HEK293T (cell line): ENCODE results near the gene ST6GAL1.

Source experiments
- CTCF ChIA-PET: fragments of 350-600 bp; formaldehyde crosslinking; extraction: SDS; loops from one replicate; lab custom pipeline; 2021; ENCODE audit warnings: antibody characterized with exemption, inconsistent platforms; lab: Yijun Ruan, JAX
- POLR2A ChIA-PET: fragments of 350-600 bp; formaldehyde crosslinking; extraction: SDS; loops from one replicate; lab custom pipeline; 2020; ENCODE audit warnings: antibody characterized with exemption, inconsistent platforms; lab: Yijun Ruan, JAX
- DNase-seq: peaks from one replicate; pipeline ENCODE4 v3.0.0; 2012; ENCODE audit warnings: mixed read lengths; ENCODE audit errors: extremely low spot score
- ARNT ChIP-seq: fragments of 450-650 bp; IDR thresholded peaks from 2 replicates; pipeline ENCODE4 v1.6.1; 2017; ENCODE audit warnings: mild to moderate bottlenecking
- BHLHE40 ChIP-seq: fragments of 450-650 bp; IDR thresholded peaks from 2 replicates; pipeline ENCODE4 v1.6.1; 2016; ENCODE audit warnings: mild to moderate bottlenecking, moderate library complexity, borderline replicate concordance
- CTBP1 ChIP-seq: fragments of 450-650 bp; IDR thresholded peaks from 2 replicates; pipeline ENCODE4 v1.6.1; 2016; ENCODE audit warnings: borderline replicate concordance
- ELF4 ChIP-seq: fragments of 450-650 bp; IDR thresholded peaks from 2 replicates; pipeline ENCODE4 v1.6.1; 2017; ENCODE audit warnings: antibody characterized with exemption
- FOXA1 ChIP-seq: fragments of 450-650 bp; IDR thresholded peaks from 2 replicates; pipeline ENCODE4 v1.6.1; 2016; ENCODE audit warnings: mild to moderate bottlenecking
- FOXK2 ChIP-seq: fragments of 450-650 bp; IDR thresholded peaks from 2 replicates; pipeline ENCODE4 v1.6.1; 2016; ENCODE audit warnings: mild to moderate bottlenecking
- FOXM1 ChIP-seq: fragments of 450-650 bp; IDR thresholded peaks from 2 replicates; pipeline ENCODE4 v1.6.1; 2017; ENCODE audit warnings: mild to moderate bottlenecking, borderline replicate concordance
- HDGF ChIP-seq: fragments of 450-650 bp; IDR thresholded peaks from 2 replicates; pipeline ENCODE4 v1.6.1; 2017; ENCODE audit warnings: antibody characterized with exemption, borderline replicate concordance
- L3MBTL2 ChIP-seq: fragments of 450-650 bp; conservative IDR thresholded peaks from 2 replicates; pipeline ENCODE4 v1.6.1; 2016; ENCODE audit warnings: mild to moderate bottlenecking
- LEF1 ChIP-seq: fragments of 450-650 bp; IDR thresholded peaks from 2 replicates; pipeline ENCODE4 v1.6.1; 2017; ENCODE audit warnings: mild to moderate bottlenecking, borderline replicate concordance
- NFRKB ChIP-seq: fragments of 450-650 bp; IDR thresholded peaks from 2 replicates; pipeline ENCODE4 v1.6.1; 2016; ENCODE audit warnings: mild to moderate bottlenecking, moderate library complexity
- PKNOX1 ChIP-seq: fragments of 450-650 bp; IDR thresholded peaks from 2 replicates; pipeline ENCODE4 v1.6.1; 2016
- SP1 ChIP-seq: fragments of 450-650 bp; IDR thresholded peaks from 2 replicates; pipeline ENCODE4 v1.6.1; 2017
- SUZ12 ChIP-seq: fragments of 450-650 bp; IDR thresholded peaks from 2 replicates; pipeline ENCODE4 v1.6.1; 2016; ENCODE audit warnings: mild to moderate bottlenecking
- TARDBP ChIP-seq: fragments of 450-650 bp; IDR thresholded peaks from 2 replicates; pipeline ENCODE4 v1.6.1; 2016
- ZNF384 ChIP-seq: fragments of 450-650 bp; IDR thresholded peaks from 2 replicates; pipeline ENCODE4 v1.6.1; 2016

Gene ST6GAL1

GRCh38 chr3:187025656-187026316, 95.5 kb downstream of the ST6GAL1 start:
- ChIA-PET POLR2A (no interaction called here), CTCF (no interaction called here)
- TF ChIP-seq HDGF, result no peak
- no peak for TF ChIP-seq ZNF384
- TF ChIP-seq CTBP1, result no peak
- TF ChIP-seq PKNOX1, result no peak
- no peak for TF ChIP-seq SP1
- TF ChIP-seq BHLHE40, result no peak
- no peak for TF ChIP-seq FOXK2
- no peak for TF ChIP-seq L3MBTL2
- no peak for TF ChIP-seq SUZ12
- TF ChIP-seq TARDBP, result no peak
- TF ChIP-seq FOXM1, result no peak
- TF ChIP-seq LEF1, result no peak
- TF ChIP-seq FOXA1, result no peak
- no peak for TF ChIP-seq NFRKB
- TF ChIP-seq ELF4, result no peak
- TF ChIP-seq ARNT, result no peak
- DNase-seq, result no peak

- ChIA-PET POLR2A (no interaction called here), CTCF (interaction anchor here (0.5 kb wide), 1 partner anchor 137 kb away, joined by 4 read pairs; no protein-coding TSS in a partner anchor)
- no peak for DNase-seq
- TF ChIP-seq HDGF, result no peak
- no peak for TF ChIP-seq NFRKB
- no peak for TF ChIP-seq FOXA1
- TF ChIP-seq SP1, result no peak
- TF ChIP-seq LEF1, result no peak
- no peak for TF ChIP-seq ARNT
- no peak for TF ChIP-seq ELF4
- TF ChIP-seq CTBP1, result no peak
- no peak for TF ChIP-seq ZNF384
- TF ChIP-seq FOXM1, result no peak
- no peak for TF ChIP-seq TARDBP
- TF ChIP-seq L3MBTL2, result no peak
- no peak for TF ChIP-seq BHLHE40
- no peak for TF ChIP-seq FOXK2
Observed at GRCh38 chr3:187026317-187026670, 96.0 kb downstream of the ST6GAL1 start.

GRCh38 chr3:187027531-187028278, 97.4 kb downstream of the ST6GAL1 start:
- CTCF ChIA-PET, result no interaction called here
- no peak for TF ChIP-seq NFRKB
- no peak for TF ChIP-seq CTBP1
- TF ChIP-seq ZNF384, result no peak
- TF ChIP-seq HDGF, result no peak
- no peak for TF ChIP-seq ELF4
- TF ChIP-seq L3MBTL2, result no peak
- TF ChIP-seq SP1, result no peak
- no peak for TF ChIP-seq FOXA1
- TF ChIP-seq LEF1, result no peak
- no peak for TF ChIP-seq FOXK2
- TF ChIP-seq SUZ12, result no peak
- TF ChIP-seq FOXM1, result no peak
- no peak for TF ChIP-seq ARNT
- TF ChIP-seq PKNOX1, result no peak
- no peak for TF ChIP-seq TARDBP
- no peak for TF ChIP-seq BHLHE40
- no peak for DNase-seq
- POLR2A ChIA-PET, result no interaction called here

GRCh38 chr3:187031934-187032333, 101.6 kb downstream of the ST6GAL1 start:
- ChIA-PET POLR2A (no interaction called here), CTCF (no interaction called here)
- TF ChIP-seq BHLHE40 (no peak), ELF4 (no peak), PKNOX1 (no peak)
- DNase-seq, result no peak

GRCh38 chr3:187036394-187036793, 106.1 kb downstream of the ST6GAL1 start:
- no peak for TF ChIP-seq FOXA1
- TF ChIP-seq SP1, result no peak
- no peak for TF ChIP-seq ARNT
- TF ChIP-seq SUZ12, result no peak
- TF ChIP-seq CTBP1, result no peak
- TF ChIP-seq FOXM1, result no peak
- no peak for TF ChIP-seq PKNOX1
- no peak for TF ChIP-seq ZNF384
- CTCF ChIA-PET, result no interaction called here
- DNase-seq, result no peak
- POLR2A ChIA-PET, result no interaction called here
